ENCODE data around the gene XPR1.

XPR1 gene

DNA sequence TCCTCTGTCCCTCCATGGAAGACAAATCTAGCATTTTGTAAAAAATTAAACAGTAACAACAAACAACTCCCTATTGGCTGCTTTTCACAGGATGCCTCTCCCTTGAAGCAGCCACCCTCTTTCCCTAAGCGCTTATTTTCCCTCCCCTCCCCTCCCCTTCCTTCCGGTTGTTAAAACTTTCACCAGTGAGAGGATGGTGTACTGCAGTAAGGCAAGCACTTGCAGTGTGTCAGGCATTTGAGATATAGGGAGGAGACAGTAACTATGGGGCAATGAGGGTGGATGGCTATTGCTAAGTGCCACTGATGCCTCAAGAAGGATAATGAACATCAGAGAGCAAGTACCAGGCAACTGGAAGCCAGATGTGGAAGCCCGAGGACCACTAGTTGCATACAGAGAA, 261.8 kb downstream of the XPR1 start:
- ATAC-seq: no peak

DNA sequence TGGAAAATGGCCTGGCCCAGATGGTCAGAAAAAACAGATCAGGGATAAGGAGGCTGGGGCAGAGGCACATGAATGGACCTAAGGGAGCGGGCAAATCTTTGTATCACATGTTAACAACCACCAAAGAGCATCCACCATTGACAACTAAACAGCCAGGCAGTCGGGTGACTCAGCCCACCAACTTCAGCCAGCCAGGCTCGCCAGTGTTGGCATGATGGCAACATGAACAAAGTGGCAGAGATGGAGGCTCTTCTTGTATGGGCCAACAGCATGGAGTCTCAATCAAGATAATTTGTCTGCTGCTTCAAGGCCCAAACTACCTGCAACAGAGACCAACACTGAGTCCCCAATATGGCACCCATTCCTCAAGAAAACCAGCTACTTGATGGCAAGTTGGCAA, 264.3 kb downstream of the XPR1 start:
- no peak for ATAC-seq

DNA sequence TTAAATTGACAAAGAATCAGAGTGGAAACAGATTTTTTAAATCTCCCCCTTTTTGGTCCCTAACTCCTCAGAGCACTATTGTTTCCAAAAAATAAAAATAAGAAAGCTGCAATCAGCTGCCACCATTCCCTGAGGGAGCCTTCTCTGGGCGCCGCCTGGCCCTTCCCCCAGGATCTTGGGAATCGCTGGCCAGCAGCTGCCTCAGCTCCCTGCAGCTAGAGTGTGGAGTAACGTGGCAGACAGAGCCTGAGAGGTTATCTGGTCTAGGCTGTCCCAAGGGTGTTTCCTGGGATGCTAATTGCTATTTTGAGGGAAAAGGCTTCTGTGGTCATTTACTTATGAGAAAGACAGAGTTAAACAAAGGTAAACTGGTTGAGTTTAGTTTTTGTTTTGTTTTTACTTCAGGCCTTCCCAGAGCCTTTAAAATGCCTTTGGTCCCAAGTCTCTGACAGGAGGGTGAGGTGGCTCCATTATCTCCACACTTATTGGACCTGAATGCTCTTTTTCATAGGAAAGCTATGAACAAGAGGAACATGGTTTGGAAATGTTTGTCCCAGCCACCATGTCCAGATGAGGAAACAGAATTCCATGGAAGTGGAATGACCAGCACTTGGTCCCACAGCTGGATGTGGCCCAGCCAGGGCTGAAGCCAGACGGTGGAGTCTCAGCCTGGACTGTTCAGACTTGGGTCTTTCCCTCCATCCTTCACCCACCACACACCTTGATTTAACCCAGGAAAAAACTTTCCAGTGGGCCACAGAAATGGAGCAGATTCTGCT, 266.8 kb downstream of the XPR1 start:
- no peak for ATAC-seq

DNA sequence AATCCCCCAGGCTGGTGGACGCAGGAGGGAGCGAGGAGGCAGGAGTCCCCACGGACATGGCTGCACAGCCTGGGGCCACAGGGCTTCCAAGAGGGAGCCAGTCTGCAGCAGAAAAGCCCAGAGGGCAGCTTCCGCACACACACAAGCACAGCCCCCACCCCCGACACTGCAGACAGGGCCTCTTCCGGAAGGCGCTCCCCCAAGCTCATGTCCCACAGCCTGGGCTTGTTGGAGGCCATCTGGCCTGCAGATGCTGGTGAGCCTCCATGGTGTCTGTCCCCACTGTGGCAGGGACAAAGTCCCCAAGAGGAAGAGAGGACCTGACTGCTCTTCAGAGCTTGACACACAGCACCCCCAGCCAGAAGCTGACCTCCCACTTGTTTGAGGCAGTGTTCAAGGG, 267.4 kb downstream of the XPR1 start:
- no peak for ATAC-seq

DNA sequence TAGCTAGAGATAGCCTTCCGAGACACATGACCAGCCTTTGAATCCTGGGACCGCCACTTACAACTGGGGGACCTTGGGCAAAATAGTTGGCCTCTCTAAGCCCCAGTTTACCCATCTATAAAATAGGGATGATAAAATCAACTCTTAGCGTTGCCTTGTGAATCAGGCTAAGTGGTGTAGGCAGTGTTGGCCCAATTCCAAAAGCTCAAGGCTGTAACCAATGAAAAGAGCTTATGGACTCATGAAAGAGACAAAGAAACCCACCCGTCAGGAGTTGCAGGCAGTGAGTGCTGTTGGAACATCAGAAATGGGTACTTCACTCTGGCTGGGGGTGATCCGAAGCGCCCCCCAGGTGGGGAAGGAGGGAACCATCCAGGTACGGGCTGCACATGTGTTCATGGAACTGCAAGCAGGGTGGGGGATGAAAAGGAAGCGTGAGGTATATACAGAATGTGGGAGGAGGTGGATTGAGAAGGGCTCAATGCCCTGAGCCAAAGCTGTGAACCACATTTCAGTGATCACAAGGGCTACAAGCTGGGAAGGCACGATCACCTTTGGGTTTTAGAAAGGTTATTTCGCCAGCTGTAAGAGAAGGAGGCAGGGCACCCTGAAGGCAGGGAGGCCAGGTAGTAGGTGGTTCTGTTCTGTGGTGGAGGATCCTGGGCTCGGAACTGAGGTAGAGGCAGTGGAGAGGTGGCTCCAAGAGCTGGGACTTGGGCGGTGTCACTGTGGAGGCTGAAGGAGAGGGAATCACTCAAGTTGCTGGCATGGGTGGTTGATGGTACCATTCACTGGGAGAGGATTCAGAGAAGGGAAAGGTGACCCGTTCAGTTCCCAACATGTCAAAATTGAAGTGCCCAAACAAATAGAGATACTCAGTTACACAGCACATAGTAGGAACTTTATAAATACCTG, 269.5 kb downstream of the XPR1 start:
- ATAC-seq: no peak

DNA sequence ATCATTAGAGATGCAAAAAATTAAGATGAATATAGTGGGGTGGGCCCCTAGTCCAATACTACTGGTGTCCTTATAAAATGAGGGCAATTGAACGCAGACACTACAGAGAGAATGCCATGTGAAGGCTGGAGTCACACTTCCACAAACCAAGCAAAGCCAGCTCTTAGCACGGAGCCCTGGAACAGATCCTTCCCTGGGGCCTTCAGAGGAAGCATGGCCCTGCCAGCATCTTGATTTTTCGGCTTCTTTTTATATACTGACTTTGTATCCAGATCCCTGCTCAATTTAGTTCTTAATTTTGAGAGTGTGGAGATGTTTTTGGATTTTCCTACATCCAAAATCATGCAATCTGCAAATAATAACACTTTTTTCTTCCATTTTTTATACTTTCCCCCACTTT, 270.7 kb downstream of the XPR1 start:
- ATAC-seq: no peak

DNA sequence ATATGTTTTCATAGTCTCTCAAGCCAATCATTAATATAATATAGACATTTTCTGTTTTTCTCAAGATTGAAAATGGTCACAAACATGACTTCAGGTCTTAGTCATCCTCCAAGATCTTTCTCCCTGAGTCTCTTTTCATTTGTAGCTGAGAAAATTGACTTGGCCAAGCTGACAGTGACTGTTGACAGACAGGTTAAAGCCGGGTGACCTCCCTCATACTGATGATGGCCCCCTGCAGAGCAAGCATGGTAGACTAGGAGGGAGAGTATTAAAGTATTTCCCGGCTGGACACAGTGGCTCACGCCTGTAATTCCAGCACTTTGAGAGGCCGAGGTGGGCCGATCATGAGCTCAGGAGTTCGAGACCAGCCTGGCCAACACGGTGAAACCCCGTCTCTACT, 274.1 kb downstream of the XPR1 start:
- no peak for ATAC-seq

DNA sequence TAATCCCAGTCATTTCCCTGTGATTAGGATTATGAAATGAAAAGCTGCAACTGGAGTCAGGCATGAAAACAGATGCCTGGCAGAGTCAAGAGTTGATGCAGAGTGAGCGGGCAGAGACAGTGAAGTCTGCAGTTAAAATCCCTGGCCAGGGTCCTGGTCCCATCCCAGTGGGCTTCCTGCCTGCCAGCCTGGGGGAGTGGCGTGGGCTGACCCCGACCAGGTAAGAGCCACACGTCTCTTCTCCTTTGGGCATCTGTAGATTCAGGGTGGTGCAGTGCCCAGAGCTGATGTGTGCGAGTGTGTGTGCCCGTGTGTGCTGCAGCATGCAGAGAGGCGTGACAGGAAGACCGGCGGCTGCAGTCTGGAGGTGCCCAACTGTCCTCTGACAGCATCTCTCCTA, 274.7 kb downstream of the XPR1 start:
- ATAC-seq: no peak

DNA sequence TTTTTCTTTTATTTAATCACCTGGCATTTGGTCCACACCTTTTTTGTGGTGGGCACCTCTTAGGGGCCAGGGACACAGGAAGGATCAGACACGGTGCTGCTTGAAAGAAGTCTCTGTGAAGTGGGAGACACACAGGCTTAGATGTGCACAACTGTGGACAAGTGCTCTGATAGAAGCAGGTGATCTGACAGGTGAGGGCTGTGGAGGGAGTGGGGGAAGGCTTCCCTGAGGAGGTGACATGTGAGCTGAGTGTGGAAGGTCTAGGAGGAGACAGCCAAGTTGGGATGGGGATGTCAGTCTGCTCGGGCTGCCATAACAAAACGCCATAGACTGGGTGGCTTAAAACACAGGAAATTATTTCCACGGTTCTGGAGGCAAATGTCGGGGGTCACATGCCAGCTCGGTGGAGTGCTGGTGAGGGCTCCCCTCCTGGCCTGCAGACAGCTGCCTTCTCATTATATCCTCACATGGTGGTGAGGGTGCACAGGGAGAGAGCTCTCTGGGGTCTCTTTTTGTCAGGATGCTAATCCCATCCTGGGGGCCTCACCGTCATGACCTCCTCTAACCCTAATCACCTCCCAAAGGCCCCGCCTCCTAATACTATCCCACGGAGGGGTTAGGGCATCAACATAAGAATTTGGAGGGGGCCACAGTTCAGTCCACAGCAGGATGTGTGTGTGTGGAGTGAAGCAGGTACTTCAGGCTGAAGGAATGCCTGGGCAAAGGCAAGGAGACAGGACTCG, 275.7 kb downstream of the XPR1 start:
- ATAC-seq: no peak

DNA sequence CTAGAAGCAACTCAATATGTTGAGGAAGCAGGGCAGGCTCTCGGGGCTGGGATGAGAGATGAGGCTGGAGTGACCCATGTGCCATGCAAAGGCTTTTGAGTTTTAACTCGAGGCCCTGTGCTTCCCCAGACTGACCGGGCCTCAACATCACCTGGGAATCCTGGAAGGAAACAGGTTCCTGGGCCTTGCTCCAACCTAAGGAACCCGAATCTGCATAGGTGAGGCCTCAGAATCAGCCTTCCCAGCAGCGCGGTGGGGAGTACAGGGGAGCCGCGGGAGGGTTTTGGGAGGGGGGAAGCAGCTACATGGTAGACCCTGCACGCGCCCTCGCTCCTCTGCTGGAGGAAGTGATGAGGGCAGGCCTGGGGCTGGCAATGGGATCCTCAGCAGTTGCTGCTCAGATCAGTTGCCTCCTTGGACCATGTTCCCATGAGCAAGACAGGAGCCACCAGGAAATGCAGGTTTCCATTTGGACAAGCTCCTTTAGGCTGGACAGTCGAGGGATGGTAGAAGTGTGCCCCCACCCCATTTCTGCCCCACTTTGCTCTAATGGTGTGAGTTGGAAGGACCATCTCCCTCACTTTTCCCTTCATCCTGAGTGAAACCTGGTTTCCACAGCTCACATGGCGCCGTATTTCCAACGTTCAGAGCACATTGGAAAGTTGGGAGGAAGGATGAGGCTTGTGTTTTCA, 276.4 kb downstream of the XPR1 start:
- no peak for ATAC-seq

DNA sequence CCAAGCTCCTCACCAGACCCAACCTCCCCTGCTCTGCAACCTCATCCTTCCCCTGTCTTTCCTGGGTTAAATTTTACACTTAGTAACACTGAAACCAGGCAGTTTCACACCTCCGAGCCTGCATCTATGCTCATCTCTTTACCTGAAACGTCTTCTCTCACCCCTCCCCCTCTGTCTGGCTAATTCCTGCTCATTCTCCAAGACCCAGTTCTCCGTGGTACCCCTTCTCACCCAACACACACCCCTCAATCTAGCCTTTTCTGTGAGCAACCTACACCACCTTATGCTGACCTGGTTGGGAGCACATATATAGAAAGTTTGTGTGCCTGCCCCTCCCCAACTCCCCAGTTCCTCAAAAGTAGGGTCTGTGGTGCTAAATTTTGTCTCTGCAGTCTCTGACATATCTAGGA, 277.2 kb downstream of the XPR1 start:
- ATAC-seq: no peak

DNA sequence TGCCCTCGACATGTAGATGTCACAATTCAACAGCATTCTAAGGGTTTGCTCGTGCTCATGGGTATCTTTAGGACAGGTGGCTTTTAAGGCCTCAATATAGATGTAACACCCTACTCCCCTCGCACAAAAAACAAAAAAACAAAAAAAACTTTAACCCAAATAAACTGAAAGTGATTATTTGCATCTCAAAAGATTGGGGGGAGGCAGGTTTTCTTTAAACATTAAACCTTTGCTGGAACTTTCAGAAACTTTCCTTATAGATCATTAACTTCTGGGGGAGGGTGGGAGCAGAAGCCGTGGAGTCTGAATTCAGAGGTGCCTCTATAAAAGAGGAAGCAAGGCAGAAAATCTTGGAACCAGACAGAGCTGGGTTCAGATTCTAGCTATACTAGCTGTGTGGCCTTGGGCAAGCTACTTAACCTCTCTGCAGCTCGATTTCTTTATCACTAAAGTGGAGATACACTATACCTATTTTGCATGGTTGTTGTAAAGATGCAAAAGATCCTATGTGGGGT, 277.7 kb downstream of the XPR1 start:
- no peak for ATAC-seq

DNA sequence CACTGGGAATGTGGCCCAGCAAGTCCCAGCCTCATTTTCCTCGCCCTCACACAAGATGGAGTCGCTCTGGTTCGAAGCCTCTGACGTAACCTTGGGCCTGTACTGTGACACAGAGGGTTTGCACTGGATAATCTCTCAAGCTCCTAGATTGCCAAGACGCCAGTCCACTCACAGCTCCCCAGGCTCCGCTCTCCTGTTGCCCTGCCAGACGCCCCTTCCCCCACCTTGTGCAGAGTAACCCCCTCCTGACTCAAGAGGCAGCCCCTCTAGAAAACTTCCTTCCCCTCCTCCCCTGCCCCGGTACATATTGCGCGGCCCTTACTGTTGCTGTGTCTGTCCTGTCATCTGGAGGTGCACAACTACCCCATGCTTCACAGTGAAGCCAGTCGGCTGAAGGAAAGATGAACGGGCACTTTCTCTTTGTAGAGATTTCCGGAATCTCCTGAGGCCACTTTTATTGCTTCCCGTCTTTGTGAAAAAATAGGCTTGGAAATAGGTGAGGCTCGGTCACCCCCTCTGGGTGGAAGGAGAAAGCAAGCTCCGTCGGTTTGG, 279.9 kb downstream of the XPR1 start:
- no peak for ATAC-seq

DNA sequence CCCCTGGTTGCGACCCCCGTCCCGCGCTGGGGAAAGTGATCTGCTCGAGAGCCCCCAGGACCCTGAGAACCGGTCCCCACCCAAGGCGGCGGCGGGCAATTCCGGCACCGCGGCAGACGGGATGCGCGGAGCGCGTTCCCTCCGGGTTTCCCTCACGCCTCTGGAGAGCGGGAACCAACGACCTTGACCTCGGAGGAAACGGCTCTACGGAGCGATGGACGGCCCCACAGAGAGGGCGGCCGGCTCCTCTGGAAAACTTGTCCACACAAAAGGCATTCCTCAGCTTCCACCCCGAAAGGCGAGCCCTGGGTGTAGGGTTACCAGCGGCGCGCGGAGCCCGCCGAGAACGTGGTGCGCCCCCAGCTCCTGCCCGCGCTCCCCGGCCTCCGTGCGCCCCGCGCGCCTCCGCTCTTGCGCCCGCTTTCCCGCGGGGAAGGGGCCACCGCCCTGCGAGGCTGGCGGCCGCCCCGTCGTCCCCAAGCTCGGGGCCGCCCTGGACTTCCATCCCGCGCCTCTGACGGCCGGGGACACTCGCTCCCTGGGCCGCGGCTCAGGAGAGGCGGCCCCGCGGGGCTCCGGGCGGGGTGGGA, 280.5 kb downstream of the XPR1 start:
- no peak for ATAC-seq

DNA sequence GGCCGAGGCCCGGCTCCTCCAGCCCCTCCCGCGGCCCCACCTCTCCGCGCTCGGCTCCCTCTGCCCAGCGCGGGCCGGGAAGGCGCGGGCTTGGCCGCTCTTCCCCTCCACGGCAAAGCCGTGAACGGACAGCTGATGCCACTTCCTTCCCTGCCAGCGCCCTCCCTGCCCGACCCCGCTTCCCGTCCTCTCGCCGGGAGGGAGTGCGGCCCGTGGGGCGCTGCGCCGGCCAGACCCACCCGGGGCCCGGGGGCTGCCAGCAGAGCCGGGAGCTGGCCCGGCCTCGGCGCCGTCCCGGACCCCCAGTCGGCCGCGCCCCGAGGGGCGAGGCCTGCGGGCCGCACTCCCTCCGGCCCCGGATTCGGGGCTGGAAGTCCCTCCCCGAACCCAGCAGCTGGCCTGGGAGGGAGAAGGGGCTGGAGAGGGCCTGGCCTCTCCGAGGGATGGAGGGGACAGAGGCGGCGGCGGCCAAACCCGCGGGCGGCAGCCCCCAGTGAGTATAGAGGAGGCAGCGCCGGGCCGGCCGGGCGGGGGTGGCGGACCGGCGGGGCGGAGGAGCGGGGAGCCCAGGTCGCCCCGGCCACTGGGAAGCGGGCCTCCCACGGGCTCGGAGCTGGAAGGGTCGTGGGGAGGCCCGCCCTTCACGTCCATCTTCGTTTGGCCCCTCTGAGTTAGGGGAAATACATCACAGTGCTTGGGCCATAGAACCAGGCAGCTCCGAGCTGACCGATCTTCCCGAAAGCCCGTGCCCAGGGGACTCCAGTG, 281.2 kb downstream of the XPR1 start, which contains the start of gene KIAA1614:
TSS of gene KIAA1614 (plus strand) at position 97 of the 765 bp plus-strand sequence. CDS start at position 444, 347 bp downstream.
- no peak for ATAC-seq

DNA sequence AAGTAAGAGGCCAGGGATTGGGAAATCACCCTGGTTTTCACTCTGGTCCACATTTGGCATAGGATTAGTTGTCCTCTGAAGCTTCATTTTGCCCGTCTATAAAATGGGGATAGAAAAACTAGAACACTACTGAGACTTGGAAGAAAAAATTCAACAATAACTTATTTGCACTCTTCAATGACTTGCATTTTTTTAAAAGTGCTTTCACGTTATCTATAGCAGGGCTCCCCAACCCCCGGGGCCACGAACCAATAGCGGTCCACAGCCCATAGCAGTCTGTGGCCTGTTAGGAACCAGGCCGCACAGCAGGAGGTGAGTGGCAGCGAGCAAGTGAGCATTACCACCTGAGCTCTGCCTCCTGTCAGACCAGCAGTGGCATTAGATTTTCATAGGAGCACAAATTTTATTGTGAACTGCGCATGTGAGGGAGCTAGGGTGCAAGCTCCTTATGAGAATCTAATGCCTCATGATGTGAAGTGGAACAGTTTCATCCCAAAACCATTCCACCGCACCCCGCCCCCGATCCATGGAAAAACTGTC, 283.7 kb downstream of the XPR1 start:
- no peak for ATAC-seq

DNA sequence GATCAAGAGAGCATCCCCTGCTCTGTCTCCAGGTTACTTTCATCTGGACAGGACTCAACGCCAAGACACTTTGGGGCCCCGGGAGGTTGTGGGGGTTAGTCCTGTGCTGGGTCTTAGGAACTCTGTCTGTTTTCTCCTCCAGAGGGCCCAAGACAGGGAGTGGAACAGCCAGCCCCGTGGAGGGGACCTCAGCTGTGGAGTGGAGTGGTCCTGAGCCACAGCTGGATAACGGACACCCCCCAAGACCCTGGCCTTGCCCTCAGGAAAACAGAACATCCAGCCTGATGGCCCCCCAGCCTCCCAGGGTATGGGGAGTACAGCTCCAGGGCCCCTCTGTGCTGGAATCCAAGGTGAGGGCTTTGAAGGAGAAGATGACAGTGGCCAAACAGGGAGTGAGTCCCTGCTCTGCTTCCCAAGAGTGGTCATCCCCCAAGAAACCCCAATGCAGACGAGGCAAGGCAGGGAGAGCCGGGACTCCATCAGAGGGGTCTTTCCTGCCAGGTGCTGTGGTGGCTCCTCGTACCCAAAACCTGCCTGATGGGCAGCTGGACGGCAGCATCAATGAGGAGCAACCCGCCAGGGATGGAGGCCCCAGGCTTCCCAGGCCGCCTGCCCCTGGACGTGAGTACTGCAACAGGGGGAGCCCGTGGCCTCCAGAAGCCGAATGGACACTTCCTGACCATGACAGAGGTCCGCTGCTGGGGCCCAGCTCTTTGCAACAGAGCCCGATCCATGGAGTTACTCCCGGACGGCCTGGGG, 284.4 kb downstream of the XPR1 start:
- ATAC-seq: no peak

DNA sequence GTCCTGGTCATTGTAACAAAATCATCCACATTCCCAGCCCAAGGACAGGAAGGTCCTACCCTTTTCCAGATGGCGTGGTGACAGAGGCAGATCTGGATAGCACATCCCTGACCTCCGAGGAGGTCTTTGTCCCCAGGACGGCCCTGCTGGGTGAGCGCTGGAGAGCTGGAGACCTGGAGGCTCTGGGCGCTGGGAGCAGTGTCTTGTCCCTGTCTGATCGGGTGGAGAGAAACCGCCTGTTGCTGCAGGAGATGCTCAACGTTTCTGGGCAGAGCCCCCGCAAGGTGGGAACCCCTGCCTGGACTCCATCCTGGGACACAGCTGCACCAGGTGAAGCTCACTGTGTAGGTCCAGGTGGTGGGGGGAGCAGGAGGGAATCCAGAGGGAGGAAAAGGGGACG, 284.9 kb downstream of the XPR1 start:
- ATAC-seq: no peak

DNA sequence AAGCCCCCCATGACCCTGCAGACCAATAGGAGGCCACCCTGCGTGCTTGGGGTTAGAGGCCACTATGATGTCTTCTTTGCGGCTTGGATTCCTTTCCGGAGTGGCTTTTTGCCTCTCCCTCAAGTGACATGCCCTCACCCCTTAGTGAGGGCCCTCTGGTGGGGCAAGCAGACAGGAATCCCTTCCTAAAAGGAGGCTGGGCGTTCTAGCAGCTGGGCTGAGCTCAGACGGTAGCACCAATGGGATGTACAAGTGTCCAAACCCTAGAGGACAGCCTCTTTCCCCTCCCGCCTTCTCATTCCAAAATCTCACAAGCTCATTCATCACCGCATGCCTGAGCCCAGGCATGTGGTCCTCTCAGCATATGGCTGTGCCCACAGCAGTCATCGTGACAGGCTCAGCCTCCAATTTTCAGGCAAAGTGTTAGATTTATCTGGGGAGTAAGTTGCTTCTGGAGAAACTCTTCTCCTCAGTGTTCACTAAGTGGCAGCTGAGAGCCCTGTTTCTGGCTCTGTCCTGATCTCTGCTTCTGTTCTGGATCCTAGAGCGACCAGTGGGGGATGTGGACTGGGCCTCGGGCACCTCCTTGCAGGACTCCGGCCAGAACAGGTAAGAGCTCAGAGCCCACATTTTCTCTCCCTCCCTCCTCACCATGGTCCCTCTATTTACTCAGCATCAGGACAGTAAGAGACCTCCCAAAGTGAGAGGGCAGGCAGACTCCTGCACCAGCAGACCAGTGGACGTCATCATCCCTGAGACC, 285.7 kb downstream of the XPR1 start:
- no peak for ATAC-seq
